HG02970 (cell line): ENCODE data around the gene RAPGEF5.

ENCODE experiments used
- ATAC-seq: cut with Tn5 transposase; IDR thresholded peaks from one replicate; pipeline ENCODE4 v1.9.1; 2021; ENCODE audit warnings: mild to moderate bottlenecking, moderate library complexity, moderate number of reproducible peaks; ENCODE audit not compliant: unreplicated experiment, low FRiP score

Gene RAPGEF5

DNA sequence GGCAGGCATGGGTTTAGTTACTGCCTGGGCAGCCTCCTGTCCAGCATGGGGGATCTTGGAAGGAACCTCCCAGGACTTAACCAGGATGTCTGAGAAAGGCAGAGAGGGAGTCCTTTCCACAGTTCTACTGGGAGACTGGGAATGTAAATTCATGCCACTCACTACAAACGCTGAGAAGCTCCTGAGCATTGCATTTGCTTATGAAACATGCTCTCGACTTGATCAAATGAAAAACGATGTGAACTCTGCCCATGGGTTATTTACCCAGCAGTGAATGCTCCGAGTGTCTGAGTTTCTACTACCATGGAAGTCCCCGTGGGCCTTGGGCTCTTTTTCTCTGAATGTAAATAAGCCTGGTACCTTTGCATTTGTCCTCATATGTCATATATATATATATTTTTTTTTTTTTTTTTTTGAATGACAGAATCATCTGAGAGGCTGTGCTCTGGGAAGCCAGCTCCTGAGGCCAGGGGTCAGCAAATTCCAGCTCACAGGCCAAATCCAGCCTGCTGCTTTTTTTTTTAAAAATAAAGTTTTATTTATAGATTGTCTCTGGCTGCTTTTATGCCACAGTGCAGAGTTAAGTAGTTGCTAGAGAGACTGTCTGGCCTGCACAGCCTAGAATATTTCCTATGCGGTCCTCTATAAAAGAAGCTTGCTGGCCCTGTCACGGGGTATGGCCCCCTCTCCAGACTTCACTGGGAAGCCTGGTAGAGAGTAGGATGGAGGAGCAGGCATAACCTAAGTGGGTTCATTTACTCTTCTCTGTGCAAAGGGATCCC lies 21.4 kb upstream of the RAPGEF5 start:
- ATAC-seq: no peak

DNA sequence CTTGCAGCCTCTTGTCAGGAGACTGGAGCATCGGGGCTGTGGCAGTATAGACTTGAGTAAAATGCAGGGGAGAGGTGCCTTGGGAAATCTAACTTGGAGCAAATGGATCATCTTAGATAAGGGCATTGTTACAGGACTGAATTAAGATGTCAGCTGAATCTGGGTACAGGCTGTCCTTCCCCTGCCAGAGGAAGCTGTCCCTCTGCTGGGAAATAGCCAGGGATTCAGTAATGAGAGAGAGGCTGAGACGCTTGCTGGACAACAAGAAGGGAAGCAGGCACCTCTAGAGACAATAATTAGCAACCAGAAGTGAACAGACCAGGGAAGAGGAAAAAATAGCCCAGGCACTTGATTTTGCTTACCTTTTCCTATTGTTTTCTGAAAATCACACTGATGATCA lies 20.7 kb upstream of the RAPGEF5 start:
- ATAC-seq: no peak

DNA sequence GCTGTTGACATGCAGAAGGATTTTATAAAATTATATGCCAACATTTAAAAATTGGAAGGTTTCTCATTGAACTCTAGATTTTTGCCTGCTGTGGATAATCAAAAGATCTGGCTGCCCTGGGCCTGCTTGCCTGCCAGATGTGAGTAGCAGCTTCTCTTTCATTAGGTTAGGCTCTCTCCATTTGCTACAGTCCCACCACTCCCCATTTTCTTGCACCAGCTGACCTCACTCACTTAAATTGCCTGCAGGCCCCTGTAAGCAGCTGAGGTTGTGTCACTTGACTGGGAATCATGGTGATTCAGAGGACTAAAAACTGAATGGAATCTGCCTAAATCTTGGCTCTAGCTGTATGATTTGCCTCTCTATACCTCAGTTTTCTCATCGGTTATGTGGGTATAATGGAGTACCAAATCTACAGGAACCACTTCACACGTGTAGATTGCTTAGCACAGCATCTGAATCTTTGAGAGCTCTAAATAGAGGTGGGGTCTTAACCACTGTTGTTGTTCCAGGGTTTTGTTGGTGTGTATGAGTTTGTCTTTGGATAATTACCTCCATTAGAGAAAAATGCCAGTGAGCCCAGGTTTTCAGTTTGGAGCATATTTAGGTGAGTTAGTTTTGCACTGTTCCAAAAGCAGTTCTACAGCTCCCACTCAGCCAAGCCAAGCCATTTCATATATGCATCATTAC lies 18.6 kb upstream of the RAPGEF5 start:
- ATAC-seq: no peak

DNA sequence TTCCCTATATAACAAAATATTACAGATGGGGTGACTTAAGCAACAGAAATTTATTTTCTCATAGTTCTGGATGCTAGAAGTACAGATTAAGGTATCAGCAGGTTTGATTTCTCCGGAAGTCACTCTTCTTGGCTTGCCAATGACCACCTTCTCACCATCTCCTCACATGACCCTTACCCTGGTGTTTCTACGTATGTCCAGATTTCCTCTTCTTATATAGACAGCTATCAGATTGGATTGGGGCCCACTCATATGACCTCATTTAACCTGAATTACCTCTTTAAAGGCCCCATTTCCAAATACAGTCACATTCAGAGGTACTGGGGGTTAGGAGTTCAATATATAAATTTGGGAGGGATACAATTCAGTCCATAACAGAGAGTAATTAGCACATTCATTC lies 17.0 kb upstream of the RAPGEF5 start:
- ATAC-seq: no peak

DNA sequence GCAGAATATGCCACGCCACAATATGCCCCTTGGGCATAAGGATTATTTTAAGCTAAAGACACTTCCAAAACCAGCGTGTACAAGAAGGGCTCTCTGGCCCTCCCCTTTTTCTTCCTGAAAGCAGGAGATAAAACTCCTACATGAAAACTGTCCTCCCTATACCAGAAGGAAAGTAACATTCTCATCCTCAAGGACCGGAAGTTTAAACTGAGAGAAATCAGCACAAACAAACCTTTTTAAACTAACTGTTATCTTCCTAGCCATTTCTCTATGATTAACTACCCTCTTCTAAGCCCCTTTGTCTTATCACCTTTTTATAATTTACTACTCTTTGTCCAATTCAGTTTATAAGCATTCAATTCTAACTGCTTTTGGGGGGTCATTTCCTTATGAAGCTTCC lies 16.4 kb upstream of the RAPGEF5 start:
- ATAC-seq: no peak

DNA sequence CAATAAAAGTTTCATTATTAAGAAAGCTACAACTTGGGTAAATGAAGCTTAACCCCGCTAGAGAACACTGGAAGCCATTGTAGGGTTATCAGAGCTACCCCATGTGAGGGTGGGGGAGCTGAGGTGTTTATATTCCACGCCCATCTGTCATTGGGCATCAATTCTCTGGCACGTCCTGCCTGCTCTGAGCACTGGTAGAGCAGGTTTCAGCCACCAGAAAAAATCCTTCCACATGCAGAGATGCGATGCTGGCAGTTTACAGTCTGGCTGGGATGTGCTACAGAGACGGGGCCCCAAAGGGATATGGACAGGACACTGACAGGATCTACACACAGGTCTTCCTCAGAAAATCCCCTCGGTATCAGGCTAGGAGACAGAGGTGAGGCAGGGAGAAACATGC lies 15.9 kb upstream of the RAPGEF5 start:
- no peak for ATAC-seq

DNA sequence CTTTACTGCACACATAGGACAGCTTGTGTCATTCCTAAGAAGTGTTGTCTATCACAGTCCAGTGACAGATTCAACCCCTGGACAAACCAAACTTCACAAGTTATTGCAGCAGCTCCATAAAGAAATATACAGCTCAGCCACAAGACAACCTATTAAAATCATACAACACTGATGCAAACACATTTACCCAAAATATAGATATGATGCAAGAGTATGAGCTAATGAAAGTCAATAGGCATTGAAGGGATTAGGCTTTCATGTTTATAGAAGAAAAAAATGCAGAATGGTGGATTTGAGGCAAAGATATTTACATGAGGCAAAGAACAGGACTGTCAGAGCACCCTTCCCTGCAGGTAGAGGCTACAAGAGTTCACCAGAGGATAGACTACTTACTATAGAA lies 14.9 kb upstream of the RAPGEF5 start:
- no peak for ATAC-seq

DNA sequence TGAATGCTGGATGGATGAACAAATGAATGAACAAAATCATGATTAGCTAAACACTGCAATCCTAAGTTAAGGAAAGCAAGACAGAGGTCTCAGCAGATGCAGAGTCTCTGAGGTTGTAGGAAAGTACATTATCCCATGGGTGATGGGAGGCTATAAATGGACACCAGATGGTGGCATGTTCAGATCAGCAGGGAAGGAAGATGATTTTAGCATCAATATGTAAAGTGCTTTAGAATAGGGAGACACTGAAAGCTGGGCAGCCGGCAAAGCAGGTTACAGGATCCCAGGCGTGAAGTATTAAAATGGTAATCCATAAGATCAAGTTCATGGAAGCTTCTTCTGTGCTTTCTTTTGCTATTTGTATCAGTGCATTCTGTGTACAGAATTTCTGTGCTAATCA lies 7.9 kb upstream of the RAPGEF5 start:
- no peak for ATAC-seq

DNA sequence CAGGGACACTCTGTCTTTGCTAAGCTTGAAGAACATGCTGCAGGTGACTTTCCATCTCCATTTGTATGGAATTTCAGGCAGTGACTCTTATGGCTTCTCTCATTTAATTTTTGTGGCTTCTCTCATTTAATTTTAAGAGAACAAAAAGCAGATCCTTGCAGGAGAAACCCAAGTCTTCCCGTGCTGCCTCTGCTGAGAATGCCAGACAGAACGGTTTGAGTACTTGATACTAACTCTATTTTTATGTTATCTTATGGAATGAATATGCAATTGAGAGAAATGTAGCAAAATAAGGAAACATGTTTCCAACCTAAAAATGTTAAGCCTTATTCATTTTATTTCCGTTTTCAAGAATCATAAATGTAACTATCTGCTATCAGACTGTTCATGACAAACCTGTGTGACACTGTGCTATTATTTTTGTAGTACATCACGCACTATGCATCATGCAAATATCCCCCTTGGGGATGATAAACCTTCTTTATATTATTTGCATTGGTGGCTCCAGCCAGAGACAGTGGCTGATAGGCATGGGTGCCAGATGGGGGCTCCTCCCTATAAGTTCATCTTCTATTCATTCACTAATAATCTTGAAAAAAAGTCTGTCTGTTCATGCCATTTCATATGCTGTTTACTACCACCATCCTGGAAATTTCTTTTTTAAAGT lies 6.9 kb upstream of the RAPGEF5 start:
- ATAC-seq: no peak

DNA sequence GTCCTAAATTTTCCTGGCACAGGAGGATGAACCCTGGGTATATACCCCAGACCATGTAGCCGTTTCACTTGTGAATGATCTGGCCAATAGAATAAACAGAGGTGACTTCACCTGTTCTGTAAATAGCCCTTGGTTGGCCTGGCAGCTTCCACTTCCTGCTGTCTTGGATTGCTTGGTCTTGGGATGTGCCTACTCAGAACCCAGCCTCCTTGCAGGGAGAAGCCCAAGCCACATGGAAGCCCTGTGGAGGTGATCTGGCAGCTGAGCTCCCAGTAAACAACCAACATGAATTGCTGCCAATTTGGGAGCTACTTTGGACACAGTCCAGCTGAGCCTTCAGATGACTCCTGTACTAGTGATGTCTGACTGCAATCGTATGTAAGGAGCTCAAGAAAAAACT lies 4.8 kb upstream of the RAPGEF5 start:
- no peak for ATAC-seq

DNA sequence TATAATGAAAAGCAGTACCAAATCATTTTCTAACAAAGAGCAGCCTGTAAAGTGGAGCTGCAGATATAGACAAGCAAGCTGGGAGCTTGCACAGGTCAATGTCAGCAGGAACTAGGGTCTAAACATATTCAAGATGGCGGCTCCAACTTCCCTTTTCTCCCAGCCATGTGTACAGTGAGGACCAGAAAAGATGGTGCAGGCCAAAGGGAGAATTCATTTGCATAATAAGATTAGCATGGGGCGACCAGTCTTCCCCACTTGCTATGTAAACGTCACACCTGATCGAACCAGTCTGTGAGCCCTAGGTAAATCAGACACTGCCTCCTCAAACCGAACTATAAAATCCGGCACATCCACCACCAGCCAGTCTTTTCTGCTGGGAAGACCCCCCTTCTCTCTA lies 4.4 kb upstream of the RAPGEF5 start:
- ATAC-seq: no peak

DNA sequence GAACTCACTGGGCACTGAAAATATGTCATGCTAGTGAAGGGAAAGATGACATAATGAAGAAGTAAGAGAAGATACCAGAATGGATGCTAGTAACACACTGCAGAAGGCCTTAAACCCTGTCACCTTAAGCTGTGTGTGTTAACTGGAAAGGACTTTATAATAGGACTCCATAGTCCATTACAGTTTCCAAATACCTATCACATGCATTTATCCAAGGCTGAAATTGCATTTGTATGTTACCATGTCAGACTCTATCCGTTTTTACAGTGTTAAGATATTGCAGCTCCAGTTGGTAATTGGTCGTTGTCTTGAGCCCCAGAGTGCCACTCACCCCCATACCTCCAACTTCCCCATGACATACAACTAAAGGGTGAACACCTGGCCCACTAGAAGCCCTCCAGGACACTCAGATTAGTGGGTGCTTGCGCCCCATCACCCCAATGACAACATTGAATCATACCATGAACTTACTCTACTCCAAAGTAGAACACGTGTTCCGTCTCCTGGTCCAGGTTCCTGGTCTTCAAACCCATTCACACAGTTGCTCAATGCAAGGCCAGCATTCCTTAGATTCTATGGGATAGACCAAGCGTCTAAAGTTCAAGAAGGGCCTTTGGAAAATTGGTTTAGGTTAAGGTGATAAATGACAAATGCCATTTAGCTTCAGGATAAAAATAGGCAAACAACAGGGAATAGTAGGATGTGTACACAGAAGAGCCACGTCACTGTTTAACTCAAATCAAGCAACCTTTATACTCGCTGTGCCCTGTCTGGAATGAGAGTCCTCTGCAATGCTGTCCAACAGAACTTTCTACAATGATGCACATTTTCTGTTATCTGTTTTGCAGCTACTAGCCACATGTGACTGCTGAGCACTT lies 2.1 kb upstream of the RAPGEF5 start:
- no peak for ATAC-seq

DNA sequence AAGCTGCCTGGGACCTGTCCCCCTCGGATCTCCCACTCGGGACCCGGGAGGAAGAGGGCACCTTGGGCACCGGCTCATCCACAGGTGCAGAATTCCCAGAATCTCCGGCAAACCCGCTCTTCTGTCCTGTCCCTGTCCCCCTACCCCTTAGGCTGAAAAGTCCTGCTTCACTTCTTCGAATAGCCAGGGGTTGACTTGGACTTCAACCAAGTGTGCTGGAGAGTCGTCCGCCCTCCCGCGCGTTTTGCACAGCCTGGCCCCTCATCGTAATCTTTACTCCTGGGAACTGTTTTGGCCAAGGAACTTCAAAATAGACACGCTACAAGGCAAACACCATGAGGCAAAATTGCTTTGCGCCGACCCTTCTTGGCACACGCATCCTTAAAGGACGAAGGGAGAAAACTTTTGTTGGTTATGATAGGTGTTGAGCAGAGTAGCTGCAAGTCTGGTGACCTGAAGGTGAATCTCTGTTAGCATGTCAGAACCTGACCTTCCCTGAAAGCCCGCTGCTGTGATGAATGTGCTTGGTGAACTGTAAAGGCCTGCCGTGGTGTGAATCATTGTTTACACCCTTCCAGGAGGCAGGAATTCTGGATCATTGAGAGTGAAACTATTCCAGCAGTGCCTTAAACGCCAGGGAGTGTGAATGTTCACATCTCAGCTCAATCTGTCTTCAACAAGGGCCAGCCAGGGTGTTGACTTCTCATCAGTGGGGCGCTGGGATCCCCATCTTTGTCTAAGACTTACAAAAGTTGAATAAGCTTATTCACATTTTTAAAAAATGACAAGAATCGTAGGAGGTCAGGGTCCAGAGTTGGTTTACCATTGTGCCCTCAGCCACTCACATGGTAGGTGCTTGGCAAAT lies 589 bp upstream of the RAPGEF5 start:
- ATAC-seq: no peak

DNA sequence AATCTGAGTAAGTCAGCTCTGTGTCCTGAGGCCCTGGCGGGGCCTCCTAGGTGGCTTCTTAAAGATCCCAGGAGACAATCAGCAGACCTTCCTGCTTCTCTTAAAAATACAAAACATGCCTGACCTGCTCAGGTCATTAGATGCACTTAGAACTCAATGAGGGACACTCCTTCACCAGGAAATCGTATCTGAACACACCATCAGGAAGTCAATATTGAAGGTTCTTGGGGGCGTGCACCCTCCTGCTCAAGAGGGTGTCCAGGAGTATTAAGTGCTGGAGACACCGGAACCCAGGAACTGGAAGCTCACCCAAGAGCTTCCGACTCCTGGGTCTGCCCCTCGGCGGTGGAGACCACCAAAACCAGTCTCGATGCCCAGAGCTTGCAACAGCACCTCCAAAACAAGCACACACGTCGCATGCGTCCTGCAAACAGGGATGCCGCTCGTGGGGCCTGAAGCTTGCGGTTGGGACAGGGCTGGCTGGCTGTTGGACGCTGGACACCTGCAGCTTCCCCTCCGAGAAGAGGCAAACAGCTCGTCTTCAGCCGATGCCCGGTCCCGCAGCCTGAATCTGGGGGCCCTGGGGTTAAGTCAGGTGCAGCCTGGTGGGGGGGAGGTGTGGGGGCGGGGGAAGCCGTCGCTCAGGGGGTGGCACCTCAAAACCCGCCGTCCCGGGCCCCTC lies 803 bp downstream of the RAPGEF5 start:
- no peak for ATAC-seq

DNA sequence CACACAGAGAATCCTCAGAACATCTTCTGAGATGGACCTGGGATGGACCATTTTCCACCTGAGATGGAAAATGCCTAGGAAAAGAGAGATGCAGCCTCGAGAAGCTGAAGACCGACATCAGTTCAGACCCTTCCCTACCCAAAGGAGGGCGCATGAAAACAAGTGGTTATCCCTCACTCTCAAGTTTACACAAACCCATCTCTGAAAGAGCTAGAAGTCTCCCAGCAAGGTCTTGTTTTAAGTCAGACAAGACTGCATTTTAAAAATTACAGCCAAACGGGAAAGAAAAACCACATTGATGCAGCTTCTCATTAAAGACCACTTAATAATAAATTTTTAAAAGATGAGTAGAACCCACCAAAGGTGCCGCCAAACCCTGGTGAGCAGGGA lies 1.3 kb downstream of the RAPGEF5 start:
- ATAC-seq: no peak

DNA sequence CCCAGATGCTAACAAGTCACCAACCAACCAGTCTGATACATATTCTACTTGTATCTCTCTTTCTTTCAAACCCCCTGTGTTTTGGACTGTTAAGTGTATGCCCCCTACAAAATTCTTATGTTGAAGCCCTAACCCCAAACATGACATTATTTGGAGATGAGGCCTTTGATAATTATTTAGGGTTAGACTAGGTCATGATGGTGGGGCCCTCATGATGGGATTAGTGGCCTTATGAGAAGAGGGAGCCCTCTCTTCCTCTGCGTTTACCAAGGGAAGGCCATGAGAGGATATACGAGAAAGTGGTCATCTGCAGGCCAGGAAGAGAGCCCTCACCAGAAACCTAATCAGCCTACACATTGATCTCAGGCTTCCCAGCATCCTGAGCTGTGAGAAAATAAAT lies 2.5 kb downstream of the RAPGEF5 start:
- no peak for ATAC-seq

DNA sequence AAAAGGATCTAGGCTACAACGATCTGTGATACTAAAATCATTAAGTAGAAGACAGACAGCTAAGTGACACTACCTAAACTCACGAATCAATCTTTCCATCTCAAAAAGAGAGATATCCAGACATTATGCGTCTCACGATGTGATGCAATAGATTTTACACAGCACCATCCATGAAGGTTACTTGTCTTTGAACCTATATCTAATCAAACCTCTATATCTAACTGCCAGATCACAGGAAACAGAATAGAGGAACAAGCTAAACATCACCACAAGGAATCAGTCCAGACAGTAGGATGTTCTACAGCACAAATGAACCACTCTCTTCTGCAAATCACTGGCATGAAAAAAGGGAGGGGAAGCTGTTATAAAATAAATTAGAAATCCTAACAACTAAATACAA lies 4.1 kb downstream of the RAPGEF5 start:
- ATAC-seq: no peak

DNA sequence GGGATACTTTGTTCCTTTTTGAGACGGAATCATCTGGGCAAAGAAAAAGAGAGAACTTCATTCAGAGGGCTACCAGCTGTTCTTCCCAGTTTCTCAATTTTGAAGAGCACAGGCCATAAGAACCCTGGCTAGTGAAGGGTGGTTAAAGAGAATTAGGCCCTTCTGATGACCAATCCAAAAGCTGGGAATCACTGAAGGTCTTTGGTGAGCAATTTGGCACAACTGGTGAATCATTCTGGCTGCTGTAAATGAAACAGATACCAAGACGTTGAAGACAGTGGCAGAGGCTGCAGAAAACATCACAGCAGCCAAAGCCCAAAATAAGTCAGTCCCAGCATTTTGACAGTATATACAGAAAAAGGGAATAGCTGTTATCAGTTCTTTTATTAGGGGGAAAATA lies 5.1 kb downstream of the RAPGEF5 start:
- no peak for ATAC-seq

DNA sequence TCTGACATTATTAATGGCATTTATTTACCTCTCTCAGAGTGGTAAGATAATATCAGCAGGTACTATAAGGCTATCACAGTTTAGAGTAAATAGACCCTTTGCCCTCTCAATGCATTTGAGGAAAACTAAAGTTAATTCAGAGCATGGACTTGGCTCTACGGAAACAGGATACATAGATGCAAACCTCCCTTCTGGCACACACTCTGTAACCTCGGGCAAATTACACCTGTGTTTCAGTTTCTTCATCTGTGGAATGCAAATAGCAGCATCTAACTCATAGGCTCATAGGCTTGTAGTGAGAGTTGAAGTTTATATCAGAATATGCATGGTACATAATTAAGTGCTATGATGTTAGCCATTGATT lies 5.6 kb downstream of the RAPGEF5 start:
- peak; percentile 61 for ATAC-seq
